Body of pancreas (tissue), 4 donors: ENCODE data around the gene CD70. TPM values are rescaled to one million over a fixed set of nuclear protein-coding genes. Genes with fewer than 3 reads are reported as not detected.

Experiments
- ATAC-seq: fragments of 150-250 bp; one replicate; pipeline ENCODE4 v1.9.1; 2016
- DNase-seq, 4 donors: peaks; one replicate each; pipeline ENCODE4 v3.0.0-alpha.2; 2019
- H3K27ac ChIP-seq, 4 donors: fragments of 200-600 bp; sonication (generic); 1 replicate in 3 of 4; 2 replicates in 1 of 4; pipeline versions ENCODE4 v1.5.1 to v1.6.1; 2016 to 2019; ENCODE audit warnings: mild to moderate bottlenecking in 1 of 4, mixed read lengths in 1 of 4, moderate library complexity in 1 of 4
- H3K27me3 ChIP-seq, 2 donors: fragments of 200-600 bp; sonication (generic); one replicate each; pipeline ENCODE4 v1.6.0; 2016; ENCODE audit warnings: mild to moderate bottlenecking in 1 of 2
- H3K36me3 ChIP-seq, 2 donors: fragments of 200-600 bp; sonication (generic); replicated peaks in 1 of 2; 2 replicates each; pipeline ENCODE4 v1.5.1; 2016; ENCODE audit warnings: low read depth in 2 of 2; ENCODE audit not compliant: insufficient read depth in 1 of 2
- H3K4me1 ChIP-seq: fragments of 200-600 bp; sonication (generic); one replicate; pipeline ENCODE4 v1.6.0; 2016
- H3K4me3 ChIP-seq, 2 donors: fragments of 200-600 bp; sonication (generic); 1 replicate in 1 of 2; 2 replicates in 1 of 2; pipeline ENCODE4 v1.5.1; 2016 to 2019
- H3K9me3 ChIP-seq, 3 donors: fragments of 200-600 bp; sonication (generic); 1 replicate in 2 of 3; 2 replicates in 1 of 3; pipeline ENCODE4 v1.5.1; 2016
- CTCF ChIP-seq, 7 experiments: fragments of 450-650 bp in 4 of 7; fragments of 200-600 bp in 3 of 7; sonication (generic) in 3 of 7; IDR thresholded peaks; one replicate each; pipeline ENCODE4 v1.5.1; 2016 to 2019; ENCODE audit warnings: antibody characterized with exemption in 7 of 7
- POLR2A ChIP-seq, 3 donors: fragments of 450-650 bp; IDR thresholded peaks; one replicate each; pipeline ENCODE4 v1.6.1; 2016; ENCODE audit warnings: antibody characterized with exemption in 3 of 3, mild to moderate bottlenecking in 2 of 3
- WGBS, 2 donors: methylation state at CpG; one replicate each; pipeline ENCODE4 v1.1.5; 2017; 5-methylcytosine and 5-hydroxymethylcytosine counted together
- intact Hi-C: fragments of 100-400 bp; cut with DNase I; formaldehyde crosslinking; loops from one replicate; pipeline ENCODE4 v1.15.1; 2023
- total RNA-seq, 2 donors: library from RNA; depleted of rRNA; stranded (reverse); fragments of >200 nt; gene quantifications; one replicate each; pipeline ENCODE4 v1.1.0, GENCODE V29; 2016

CD70 gene
- total RNA-seq, 2 donors from 2014 or later = not detected

- H3K36me3 ChIP-seq = no peaks in the 10 kb centered on the region
- intact Hi-C loops = no loop called here
- no peaks in the 10 kb centered on the region for H3K4me1 ChIP-seq
- no peak overlapping the region for H3K27ac ChIP-seq
- ATAC-seq (no peak), DNase-seq (no peak)
- H3K4me3 ChIP-seq = no peak overlapping the region
- 66 to 69% methylated on average over 7 of the region's 7 CpGs for WGBS, 2 donors
- no peaks in the 10 kb centered on the region for H3K9me3 ChIP-seq
- no peaks in the 10 kb centered on the region for H3K27me3 ChIP-seq
- TF ChIP-seq POLR2A (IDR thresholded peaks at IDR 0.05) = no peak
- TF ChIP-seq CTCF (IDR thresholded peaks at IDR 0.05) = no peak
These were observed 11.3 kb downstream of the CD70 start for GRCh38 chr19:6579450-6580178.

DNA sequence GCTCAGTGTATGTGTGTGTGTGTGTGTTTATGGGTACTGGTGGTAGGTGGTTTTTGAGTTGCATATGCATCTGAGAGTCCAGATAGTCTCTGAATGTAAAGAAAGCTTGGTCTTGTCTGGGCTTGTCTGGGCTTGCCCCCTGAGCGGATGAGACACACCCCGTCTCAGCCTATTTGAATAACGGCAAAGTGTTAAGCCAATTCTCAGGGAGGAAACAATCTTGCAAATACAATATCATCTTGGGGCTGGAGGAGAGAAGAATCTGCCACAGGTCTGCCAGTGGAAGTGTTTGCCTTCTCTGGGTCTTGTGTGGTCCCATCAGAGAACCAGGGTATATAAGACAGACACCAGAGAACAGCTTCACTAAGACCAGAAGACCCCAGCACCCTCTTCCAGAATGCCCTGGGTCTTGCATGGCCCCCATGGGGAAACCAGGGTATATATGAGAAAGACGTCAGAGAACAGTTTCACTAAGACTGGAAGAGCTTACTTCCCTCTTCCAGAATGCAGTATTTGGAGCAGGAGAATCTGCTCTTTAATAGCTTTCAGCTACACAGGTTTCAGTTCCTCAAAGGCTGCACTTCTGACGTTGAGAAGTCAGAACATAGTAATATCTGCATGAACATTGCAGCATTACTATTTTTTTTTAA, 13.3 kb downstream of the CD70 start:
- Histone ChIP-seq H3K4me1 (no peaks in the 10 kb centered on the region), H3K36me3 (no peaks in the 10 kb centered on the region), H3K27ac (peak overlapping the region in 1 of 4 donors; percentile 54), H3K4me3 (no peak overlapping the region), H3K9me3 (no peaks in the 10 kb centered on the region), H3K27me3 (no peaks in the 10 kb centered on the region)
- TF ChIP-seq POLR2A (IDR thresholded peaks at IDR 0.05) (no peak), CTCF (IDR thresholded peaks at IDR 0.05) (no peak)
- 56 to 64% methylated on average over 5 of the region's 5 CpGs for WGBS, 2 donors
- intact Hi-C loops = no loop called here
- no peak for ATAC-seq
- DNase-seq = peak in 1 of 4 donors; percentile 33

GRCh38 chr19:6576869-6577475, 14.0 kb downstream of the CD70 start:
- no peaks in the 10 kb centered on the region for H3K9me3 ChIP-seq
- H3K27ac ChIP-seq = peak overlapping the region in 1 of 4 donors; percentile 54
- H3K4me3 ChIP-seq = no peak overlapping the region
- no peak for ATAC-seq
- WGBS, 2 donors = 56 to 68% methylated on average over 5 of the region's 5 CpGs
- no peaks in the 10 kb centered on the region for H3K27me3 ChIP-seq
- intact Hi-C loops = no loop called here
- DNase-seq = no peak
- TF ChIP-seq CTCF (IDR thresholded peaks at IDR 0.05) = no peak
- no peak for TF ChIP-seq POLR2A (IDR thresholded peaks at IDR 0.05)
- H3K36me3 ChIP-seq = no peaks in the 10 kb centered on the region
- no peaks in the 10 kb centered on the region for H3K4me1 ChIP-seq

- no peaks in the 10 kb centered on the region for H3K36me3 ChIP-seq
- no peaks in the 10 kb centered on the region for H3K4me1 ChIP-seq
- intact Hi-C loops = no loop called here
- H3K9me3 ChIP-seq = peaks cover 0 to 7% (median 0%) of the 10 kb centered on the region in 3 donors
- no peak for ATAC-seq
- H3K27ac ChIP-seq = no peak overlapping the region
- DNase-seq = no peak
- H3K27me3 ChIP-seq = no peaks in the 10 kb centered on the region
- WGBS, 2 donors = 21 to 25% methylated on average over 1 of the region's 1 CpG
- no peak overlapping the region for H3K4me3 ChIP-seq
- TF ChIP-seq CTCF (IDR thresholded peaks at IDR 0.05) = no peak
- TF ChIP-seq POLR2A (IDR thresholded peaks at IDR 0.05) = no peak
These were observed 17.6 kb downstream of the CD70 start for GRCh38 chr19:6573350-6573749.
